ENCODE results near the gene UBE2G2.

UBE2G2 gene

DNA sequence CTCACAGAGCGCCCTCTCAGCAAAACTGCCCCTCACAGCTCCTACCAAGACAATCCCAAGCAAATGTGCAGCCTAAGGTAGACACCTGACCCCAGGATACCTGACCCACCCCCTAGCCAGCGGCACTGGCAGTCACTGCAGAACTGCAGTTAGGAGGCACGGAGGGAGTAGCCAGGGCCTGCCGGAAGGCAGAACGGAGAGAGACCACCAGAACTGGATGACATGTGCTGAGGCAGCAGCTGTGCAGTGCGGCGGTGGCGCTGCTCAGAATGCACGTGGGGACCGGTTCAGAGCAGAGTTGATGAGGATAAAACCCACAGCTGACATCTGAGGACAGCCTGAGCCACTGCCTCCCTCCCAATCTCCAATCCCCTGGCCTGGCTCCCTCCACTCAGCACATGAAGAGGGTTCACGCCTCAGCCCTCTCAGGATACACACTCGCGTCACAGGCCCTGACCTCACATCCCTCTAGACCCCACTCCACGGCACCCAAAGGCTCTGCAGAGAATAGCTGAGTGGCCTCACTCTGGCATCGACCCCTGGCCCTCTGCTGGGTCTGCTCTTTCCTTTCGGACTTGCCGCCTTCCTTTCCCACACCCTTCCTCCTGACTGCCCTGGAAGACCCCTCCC lies 29.6 kb downstream of the UBE2G2 start:
- ChIA-PET POLR2A (no interaction called here), CTCF (interaction anchor here (6.7 kb wide), 1 partner anchor 22 kb away, joined by 27 read pairs; no protein-coding TSS in a partner anchor)
- TF ChIP-seq, protein P1, sequence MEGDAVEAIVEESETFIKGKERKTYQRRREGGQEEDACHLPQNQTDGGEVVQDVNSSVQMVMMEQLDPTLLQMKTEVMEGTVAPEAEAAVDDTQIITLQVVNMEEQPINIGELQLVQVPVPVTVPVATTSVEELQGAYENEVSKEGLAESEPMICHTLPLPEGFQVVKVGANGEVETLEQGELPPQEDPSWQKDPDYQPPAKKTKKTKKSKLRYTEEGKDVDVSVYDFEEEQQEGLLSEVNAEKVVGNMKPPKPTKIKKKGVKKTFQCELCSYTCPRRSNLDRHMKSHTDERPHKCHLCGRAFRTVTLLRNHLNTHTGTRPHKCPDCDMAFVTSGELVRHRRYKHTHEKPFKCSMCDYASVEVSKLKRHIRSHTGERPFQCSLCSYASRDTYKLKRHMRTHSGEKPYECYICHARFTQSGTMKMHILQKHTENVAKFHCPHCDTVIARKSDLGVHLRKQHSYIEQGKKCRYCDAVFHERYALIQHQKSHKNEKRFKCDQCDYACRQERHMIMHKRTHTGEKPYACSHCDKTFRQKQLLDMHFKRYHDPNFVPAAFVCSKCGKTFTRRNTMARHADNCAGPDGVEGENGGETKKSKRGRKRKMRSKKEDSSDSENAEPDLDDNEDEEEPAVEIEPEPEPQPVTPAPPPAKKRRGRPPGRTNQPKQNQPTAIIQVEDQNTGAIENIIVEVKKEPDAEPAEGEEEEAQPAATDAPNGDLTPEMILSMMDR (IDR thresholded peaks at IDR 0.05; ENCODE audit: insufficient read depth, low read length, missing control alignments): no peak
- no peak for DNase-seq (ENCODE audit: low read depth, low spot score)
- H3K4me3 ChIP-seq (ENCODE audit: low read depth, low read length): no peak overlapping the region

DNA sequence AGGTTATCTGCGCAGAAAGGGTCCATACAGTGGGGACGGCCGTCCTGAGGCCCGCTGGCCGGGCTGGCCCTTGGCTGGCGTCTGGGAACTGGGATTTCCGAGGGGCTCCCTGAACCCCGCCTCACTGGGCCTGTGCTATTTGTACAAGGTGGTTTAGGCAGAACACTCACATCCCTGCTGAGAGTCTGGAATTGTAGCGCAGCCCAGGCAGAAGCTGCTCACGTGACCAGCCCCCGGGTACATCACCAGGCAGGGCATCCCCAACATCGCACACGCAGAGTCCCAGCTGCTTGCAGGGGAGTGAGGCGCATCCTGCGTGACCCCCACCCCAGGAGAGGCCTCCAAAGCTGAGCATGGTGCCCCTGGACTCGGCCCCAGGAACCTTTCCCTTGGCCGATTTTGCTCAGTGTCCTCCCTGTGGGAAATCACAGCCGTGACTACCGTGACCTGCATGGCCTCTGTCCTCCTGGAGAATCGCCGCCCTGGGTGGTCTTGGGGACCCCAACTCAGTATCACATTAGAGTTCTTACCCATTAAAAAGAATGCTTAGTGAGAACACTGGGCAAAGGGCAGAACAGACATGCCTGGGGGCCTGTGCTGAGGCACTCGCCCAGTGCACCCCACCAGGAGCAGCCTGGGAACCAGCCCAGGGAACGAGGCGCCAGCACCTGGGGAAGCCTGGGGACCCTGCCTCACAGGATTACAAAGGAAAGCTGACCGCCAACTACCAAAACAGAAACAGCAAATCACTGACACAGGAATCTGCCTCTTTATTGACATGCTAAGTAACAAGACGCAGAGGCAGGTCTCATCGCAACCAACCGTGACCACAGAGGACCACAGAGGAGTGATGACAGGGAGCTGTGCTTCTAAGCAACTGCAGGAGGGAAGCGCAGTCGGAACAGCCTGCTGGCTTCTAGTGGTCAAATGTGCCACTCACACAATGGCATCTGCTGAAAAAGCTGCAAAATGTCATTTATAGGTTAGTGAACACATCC lies 33.5 kb downstream of the UBE2G2 start:
- ChIA-PET POLR2A (no interaction called here), CTCF (interaction anchor here (1.1 to 6.7 kb wide), 2 partner anchors 13 to 26 kb away, joined by 3 to 27 read pairs; no protein-coding TSS in a partner anchor)
- no peak for DNase-seq (ENCODE audit: low read depth, low spot score)
- TF ChIP-seq, protein P1 (IDR thresholded peaks at IDR 0.05; ENCODE audit: insufficient read depth, low read length, missing control alignments): no peak
- H3K4me3 ChIP-seq (ENCODE audit: low read depth, low read length): no peak overlapping the region

DNA sequence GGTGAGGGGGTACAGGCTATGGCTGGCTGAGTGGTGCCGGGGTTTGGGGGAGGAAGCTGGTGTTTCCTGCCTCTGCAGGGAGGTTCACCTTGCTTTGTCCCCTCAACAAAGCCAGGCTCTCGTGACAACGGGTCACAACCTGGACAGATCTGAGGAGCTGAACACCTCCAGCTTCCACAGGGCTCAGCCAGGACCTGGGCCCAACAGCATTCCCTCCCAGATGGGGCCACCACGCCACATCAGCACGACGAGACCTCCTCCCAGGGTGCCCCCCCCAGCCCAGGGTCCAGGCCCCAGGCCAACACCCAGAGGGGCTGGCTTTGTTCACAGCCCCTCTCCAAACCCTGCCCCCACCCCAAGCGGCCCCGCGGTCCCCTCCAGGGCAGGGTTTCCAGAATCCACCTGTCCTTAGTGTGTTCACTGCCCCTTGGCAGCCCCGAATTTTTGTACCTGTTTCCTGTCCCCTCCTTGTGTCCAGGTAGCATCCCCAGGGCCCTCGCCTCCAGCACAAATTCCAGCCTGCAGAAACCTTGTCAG lies 34.7 kb downstream of the UBE2G2 start:
- TF ChIP-seq, protein P1 (IDR thresholded peaks at IDR 0.05; ENCODE audit: insufficient read depth, low read length, missing control alignments): no peak
- H3K4me3 ChIP-seq (ENCODE audit: low read depth, low read length): no peak overlapping the region
- POLR2A ChIA-PET: no interaction called here
- DNase-seq (ENCODE audit: low read depth, low spot score): no peak
- CTCF ChIA-PET: interaction anchor here (0.9 to 6.7 kb wide), 3 partner anchors 9 to 350 kb away, joined by 3 to 27 read pairs (median 4); no protein-coding TSS in a partner anchor

DNA sequence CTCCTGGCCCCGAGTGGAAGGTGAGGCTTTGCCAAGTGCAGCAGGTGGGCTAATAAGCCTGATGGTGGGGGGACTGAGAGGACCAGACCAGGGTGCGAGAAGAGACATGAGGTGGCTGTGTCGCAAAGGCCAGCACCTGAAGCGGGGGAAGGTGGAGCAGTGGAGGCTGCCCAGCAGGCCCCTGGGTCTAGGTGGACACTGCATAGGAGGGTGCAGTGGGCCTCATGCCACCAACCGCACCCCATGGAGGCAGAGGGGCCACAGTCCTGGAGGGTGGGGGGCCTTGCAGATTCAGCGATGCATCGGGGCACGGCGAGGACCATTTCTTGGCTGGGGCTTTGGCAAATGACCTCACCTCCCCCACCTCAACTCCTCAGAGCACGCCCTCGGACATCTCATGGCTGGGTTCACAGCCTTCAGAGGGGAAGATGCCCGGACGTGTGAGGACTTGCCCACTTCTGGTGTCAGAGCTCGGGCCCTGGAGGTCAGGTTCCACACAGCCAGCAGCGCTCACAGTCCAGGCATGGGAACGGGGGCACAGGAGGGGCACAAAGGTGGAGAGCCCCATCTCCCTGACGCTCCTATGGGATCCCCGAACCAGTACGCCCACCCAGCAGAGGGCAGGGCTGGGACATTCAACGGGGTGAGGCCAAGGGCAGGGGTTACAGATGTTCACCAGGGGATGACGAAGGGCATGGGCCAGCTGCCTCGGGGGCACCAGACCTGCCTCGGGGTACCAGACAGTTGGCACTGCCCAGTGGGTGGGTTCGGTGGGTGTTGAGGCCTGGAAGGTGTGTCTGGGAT lies 35.4 kb downstream of the UBE2G2 start:
- DNase-seq (ENCODE audit: low read depth, low spot score): no peak
- ChIA-PET POLR2A (no interaction called here), CTCF (interaction anchor here (1.7 to 6.7 kb wide), 2 partner anchors 9 to 28 kb away, joined by 4 to 27 read pairs; no protein-coding TSS in a partner anchor)
- TF ChIP-seq, protein P1 (IDR thresholded peaks at IDR 0.05; ENCODE audit: insufficient read depth, low read length, missing control alignments): no peak
- no peak overlapping the region for H3K4me3 ChIP-seq (ENCODE audit: low read depth, low read length)

DNA sequence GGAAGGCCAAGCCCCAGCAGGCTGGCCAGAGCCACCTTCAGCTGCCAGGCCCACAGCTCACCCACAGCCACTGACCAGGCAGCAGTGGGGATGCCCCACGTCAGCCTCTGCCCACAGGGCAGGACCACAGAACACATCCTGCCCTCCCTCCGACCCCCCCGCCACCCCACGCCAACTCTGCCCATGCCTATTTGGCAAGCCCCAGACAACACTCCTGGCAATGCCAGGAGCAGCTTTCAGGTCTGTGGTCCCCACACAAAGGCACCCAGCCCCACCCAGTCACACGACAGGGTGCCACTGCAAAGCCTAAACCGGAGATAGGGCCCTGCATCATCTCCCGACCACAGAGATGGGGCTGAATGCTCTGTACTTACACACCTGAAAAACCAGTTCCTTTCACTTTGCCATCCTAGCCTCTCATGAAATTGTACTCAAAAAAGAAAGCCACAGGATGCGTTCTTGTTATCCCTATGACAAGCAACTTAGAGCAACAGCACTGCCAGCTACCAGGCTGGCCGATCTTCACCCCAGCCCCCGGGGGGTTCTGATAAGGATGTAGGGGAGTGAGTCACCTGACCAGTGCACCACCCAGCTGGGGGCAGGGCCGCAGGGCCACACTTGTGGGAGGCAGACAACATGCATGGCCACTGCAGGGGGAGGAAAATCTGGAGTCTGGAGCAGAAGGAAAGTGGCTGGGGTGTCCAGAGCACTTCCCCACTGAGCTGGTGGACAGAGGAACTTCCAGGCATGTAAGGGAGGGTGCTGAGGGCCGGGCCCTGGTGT lies 36.2 kb downstream of the UBE2G2 start:
- POLR2A ChIA-PET: no interaction called here
- no peak for DNase-seq (ENCODE audit: low read depth, low spot score)
- TF ChIP-seq, protein P1 (IDR thresholded peaks at IDR 0.05; ENCODE audit: insufficient read depth, low read length, missing control alignments): no peak
- CTCF ChIA-PET: interaction anchor here (1.7 to 6.7 kb wide), 2 partner anchors 10 to 29 kb away, joined by 4 to 27 read pairs; no protein-coding TSS in a partner anchor
- H3K4me3 ChIP-seq (ENCODE audit: low read depth, low read length): no peak overlapping the region

All from AG04449 (cell line).